Stimulated activated CD4-positive, alpha-beta T cell treated with anti-CD3 and anti-CD28 coated beads, TNF-alpha, amount 100 ng/mL, for 24 hours (primary cell): ENCODE results near the gene OR8J1.
"Not testable (repeated sequence)": the region's sequence is repeated elsewhere in the genome, so short reads cannot be mapped to it uniquely, and the experiment has no call there.

Experiments used
- DNase-seq, 3 experiments: peaks; one replicate each; pipeline ENCODE4 v3.0.0-alpha.2; 2020; ENCODE audit warnings: low read depth in 3 of 3

Gene OR8J1

GRCh38 chr11:56353991-56354390 is at the start of gene OR8J1:
Gene OR8J1, plus strand, starts transcription at chr11:56354291. Its CDS starts 5,956 bp downstream, at chr11:56360247.
- DNase-seq: no peak

- DNase-seq: no peak
Measured at GRCh38 chr11:56307836-56308235, 46.3 kb upstream of the OR8J1 start.

- no peak for DNase-seq
Measured at GRCh38 chr11:56314844-56315243, 39.2 kb upstream of the OR8J1 start, which contains the start of gene OR8K3. Gene OR8K3, plus strand, starts transcription at chr11:56315144. Its CDS starts 3,163 bp downstream, at chr11:56318307.

GRCh38 chr11:56331861-56332491 is 22.1 kb upstream of the OR8J1 start:
- DNase-seq: no peak

- DNase-seq: no peak
Measured at GRCh38 chr11:56333156-56333555, 20.9 kb upstream of the OR8J1 start.

GRCh38 chr11:56340289-56340688 is 13.8 kb upstream of the OR8J1 start:
- DNase-seq: no peak

GRCh38 chr11:56345739-56346138 is 8.4 kb upstream of the OR8J1 start, which contains the start of gene OR8K1:
Gene OR8K1, plus strand, starts transcription at chr11:56346039. Its CDS starts 0 bp downstream, at chr11:56346039.
- DNase-seq: no peak

GRCh38 chr11:56375324-56375723 is 21.2 kb downstream of the OR8J1 start, which contains the start of gene OR8U1:
Gene OR8U1, plus strand, starts transcription at chr11:56375624. Its CDS starts 0 bp downstream, at chr11:56375624.
- DNase-seq: no peak

GRCh38 chr11:56380120-56380519 is 26.0 kb downstream of the OR8J1 start:
- DNase-seq: no peak

- no peak for DNase-seq
Measured at GRCh38 chr11:56394381-56394780, 40.3 kb downstream of the OR8J1 start.

- DNase-seq: no peak
Measured at GRCh38 chr11:56396047-56396446, 42.0 kb downstream of the OR8J1 start.

GRCh38 chr11:56401858-56402461 is 47.9 kb downstream of the OR8J1 start:
- not testable (repeated sequence) for DNase-seq

GRCh38 chr11:56404393-56404792 is 50.3 kb downstream of the OR8J1 start:
- no peak for DNase-seq

- no peak for DNase-seq
Measured at GRCh38 chr11:56410801-56411200, 56.7 kb downstream of the OR8J1 start.
